HEK293 (cell line): ENCODE data around the gene FBXO40.

Source experiments
- CTCF ChIA-PET: fragments of 350-600 bp; formaldehyde crosslinking; extraction: SDS; loops from one replicate; lab custom pipeline; 2021; ENCODE audit warnings: antibody characterized with exemption; lab: Yijun Ruan, JAX
- POLR2A ChIA-PET: fragments of 300-600 bp; formaldehyde crosslinking; extraction: SDS; loops from one replicate; lab custom pipeline; 2020; ENCODE audit warnings: antibody characterized with exemption, inconsistent platforms; lab: Yijun Ruan, JAX
- H3K27ac ChIP-seq: fragments of 200-500 bp; sonication (Bioruptor generic); 2 replicates; pipeline ENCODE4 v1.5.1; 2014; ENCODE audit warnings: low read depth, low read length, control low read depth, inconsistent platforms; ENCODE audit errors: extremely low read depth
- H3K36me3 ChIP-seq, 2 experiments: fragments of 200-500 bp in 1 of 2; sonication (Bioruptor generic) in 1 of 2; 1 replicate in 1 of 2; 2 replicates in 1 of 2; pipeline ENCODE4 v1.5.1; 2014 to 2017; ENCODE audit warnings: inconsistent platforms in 2 of 2, low read length in 2 of 2; ENCODE audit not compliant: control insufficient read depth in 2 of 2, insufficient read depth in 1 of 2
- H3K4me1 ChIP-seq: fragments of 200-500 bp; sonication (Bioruptor generic); 2 replicates; pipeline ENCODE4 v1.5.1; 2014; ENCODE audit warnings: mild to moderate bottlenecking, low read length, inconsistent platforms; ENCODE audit not compliant: control insufficient read depth, insufficient read depth
- H3K4me3 ChIP-seq: 2 replicates; pipeline ENCODE4 v1.5.1; 2011; ENCODE audit warnings: low read depth, mild to moderate bottlenecking, control low read depth, low read length, moderate library complexity
- H3K9me3 ChIP-seq: fragments of 200-500 bp; sonication (Bioruptor generic); 2 replicates; pipeline ENCODE4 v1.5.1; 2014; ENCODE audit warnings: low read depth, low read length, inconsistent platforms; ENCODE audit not compliant: control insufficient read depth, insufficient read depth
- GFI1B ChIP-seq: fragments of 450-650 bp; formaldehyde crosslinking; IDR thresholded peaks from 2 replicates; pipeline ENCODE4 v1.5.1; 2016; ENCODE audit warnings: missing biosample characterization, missing genetic modification characterization
- ZBTB8A ChIP-seq: fragments of 450-650 bp; formaldehyde crosslinking; IDR thresholded peaks from 2 replicates; pipeline ENCODE4 v1.5.1; 2016; ENCODE audit warnings: missing biosample characterization, missing genetic modification characterization
- ZNF214 ChIP-seq: fragments of 450-650 bp; formaldehyde crosslinking; IDR thresholded peaks from 2 replicates; pipeline ENCODE4 v1.5.1; 2017; ENCODE audit warnings: missing biosample characterization, mild to moderate bottlenecking, missing genetic modification characterization, borderline replicate concordance
- ZNF416 ChIP-seq: fragments of 450-650 bp; formaldehyde crosslinking; IDR thresholded peaks from 2 replicates; pipeline ENCODE4 v1.5.1; 2016; ENCODE audit warnings: missing biosample characterization, missing genetic modification characterization
- ZNF621 ChIP-seq: fragments of 450-650 bp; formaldehyde crosslinking; IDR thresholded peaks from 2 replicates; pipeline ENCODE4 v1.5.1; 2017; ENCODE audit warnings: missing biosample characterization, missing genetic modification characterization
- ZNF629 ChIP-seq: fragments of 450-650 bp; formaldehyde crosslinking; IDR thresholded peaks from 2 replicates; pipeline ENCODE4 v1.5.1; 2017; ENCODE audit warnings: missing biosample characterization, missing genetic modification characterization
- ZNF747 ChIP-seq: fragments of 450-650 bp; formaldehyde crosslinking; IDR thresholded peaks from 2 replicates; pipeline ENCODE4 v1.5.1; 2016; ENCODE audit warnings: missing biosample characterization, missing genetic modification characterization
- TF ChIP-seq, protein P1 (sequence below): fragments of 450-650 bp; formaldehyde crosslinking; IDR thresholded peaks from 2 replicates; pipeline ENCODE4 v1.5.1; 2016; ENCODE audit warnings: missing biosample characterization, missing genetic modification characterization
- TF ChIP-seq, protein P2 (sequence below): fragments of 450-650 bp; formaldehyde crosslinking; IDR thresholded peaks from 2 replicates; pipeline ENCODE4 v1.5.1; 2016; ENCODE audit warnings: missing biosample characterization, missing genetic modification characterization
- TF ChIP-seq, protein P3 (sequence below): fragments of 450-650 bp; formaldehyde crosslinking; IDR thresholded peaks from 2 replicates; pipeline ENCODE4 v1.5.1; 2016; ENCODE audit warnings: missing biosample characterization, missing genetic modification characterization
- TF ChIP-seq, protein P4 (sequence below): fragments of 450-650 bp; IDR thresholded peaks from 2 replicates; pipeline ENCODE4 v1.5.1; 2018; ENCODE audit warnings: missing biosample characterization, missing genetic modification characterization
- TF ChIP-seq, protein P5 (sequence below): fragments of 450-650 bp; formaldehyde crosslinking; IDR thresholded peaks from 2 replicates; pipeline ENCODE4 v1.5.1; 2016; ENCODE audit warnings: missing biosample characterization, missing genetic modification characterization

FBXO40 gene

DNA sequence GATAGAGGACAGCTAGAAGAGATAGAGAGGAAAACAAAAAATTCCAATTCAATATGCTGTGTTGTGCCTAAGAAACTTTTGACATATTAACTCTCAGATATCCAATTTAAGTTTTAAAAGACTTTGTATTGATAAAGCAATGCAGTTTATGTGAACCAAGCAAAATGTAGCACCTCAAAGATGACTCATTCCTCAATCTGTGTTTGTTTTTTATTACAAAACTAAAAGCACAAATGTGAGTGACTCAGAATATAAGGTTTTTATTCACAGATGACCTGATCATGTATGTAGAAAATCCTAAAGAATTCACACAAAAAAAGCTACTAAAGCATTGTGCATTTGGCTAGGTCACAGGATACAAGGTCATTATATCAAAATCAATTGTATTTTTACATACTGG lies 56.5 kb downstream of the FBXO40 start:
- Histone ChIP-seq H3K4me1 (no peaks in the 10 kb centered on the region), H3K27ac (no peak overlapping the region), H3K4me3 (no peak overlapping the region), H3K36me3 (no peaks in the 10 kb centered on the region), H3K9me3 (no peaks in the 10 kb centered on the region)
- TF ChIP-seq ZNF629 (tag by site-specific recombination) (no peak), ZNF747 (no peak), ZNF621 (no peak)
- TF ChIP-seq, protein P1, sequence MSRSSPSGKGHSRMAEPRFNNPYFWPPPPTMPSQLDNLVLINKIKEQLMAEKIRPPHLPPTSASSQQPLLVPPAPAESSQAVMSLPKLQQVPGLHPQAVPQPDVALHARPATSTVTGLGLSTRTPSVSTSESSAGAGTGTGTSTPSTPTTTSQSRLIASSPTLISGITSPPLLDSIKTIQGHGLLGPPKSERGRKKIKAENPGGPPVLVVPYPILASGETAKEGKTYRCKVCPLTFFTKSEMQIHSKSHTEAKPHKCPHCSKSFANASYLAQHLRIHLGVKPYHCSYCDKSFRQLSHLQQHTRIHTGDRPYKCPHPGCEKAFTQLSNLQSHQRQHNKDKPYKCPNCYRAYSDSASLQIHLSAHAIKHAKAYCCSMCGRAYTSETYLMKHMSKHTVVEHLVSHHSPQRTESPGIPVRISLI (tag by site-specific recombination), result no peak
- TF ChIP-seq, protein P2, sequence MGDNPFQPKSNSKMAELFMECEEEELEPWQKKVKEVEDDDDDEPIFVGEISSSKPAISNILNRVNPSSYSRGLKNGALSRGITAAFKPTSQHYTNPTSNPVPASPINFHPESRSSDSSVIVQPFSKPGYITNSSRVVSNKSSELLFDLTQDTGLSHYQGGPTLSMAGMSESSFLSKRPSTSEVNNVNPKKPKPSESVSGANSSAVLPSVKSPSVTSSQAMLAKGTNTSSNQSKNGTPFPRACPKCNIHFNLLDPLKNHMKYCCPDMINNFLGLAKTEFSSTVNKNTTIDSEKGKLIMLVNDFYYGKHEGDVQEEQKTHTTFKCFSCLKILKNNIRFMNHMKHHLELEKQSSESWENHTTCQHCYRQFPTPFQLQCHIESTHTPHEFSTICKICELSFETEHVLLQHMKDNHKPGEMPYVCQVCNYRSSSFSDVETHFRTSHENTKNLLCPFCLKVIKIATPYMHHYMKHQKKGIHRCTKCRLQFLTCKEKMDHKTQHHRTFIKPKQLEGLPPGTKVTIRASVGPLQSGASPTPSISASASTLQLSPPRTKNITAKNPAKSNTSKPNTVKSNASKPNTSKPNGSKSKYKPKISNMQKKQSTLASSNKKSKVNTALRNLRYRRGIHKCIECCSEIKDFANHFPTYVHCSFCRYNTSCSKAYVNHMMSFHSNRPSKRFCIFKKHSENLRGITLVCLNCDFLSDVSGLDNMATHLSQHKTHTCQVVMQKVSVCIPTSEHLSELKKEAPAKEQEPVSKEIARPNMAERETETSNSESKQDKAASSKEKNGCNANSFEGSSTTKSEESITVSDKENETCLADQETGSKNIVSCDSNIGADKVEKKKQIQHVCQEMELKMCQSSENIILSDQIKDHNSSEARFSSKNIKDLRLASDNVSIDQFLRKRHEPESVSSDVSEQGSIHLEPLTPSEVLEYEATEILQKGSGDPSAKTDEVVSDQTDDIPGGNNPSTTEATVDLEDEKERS (tag by site-specific recombination), result no peak
- CTCF ChIA-PET, result no interaction called here
- POLR2A ChIA-PET, result no interaction called here

DNA sequence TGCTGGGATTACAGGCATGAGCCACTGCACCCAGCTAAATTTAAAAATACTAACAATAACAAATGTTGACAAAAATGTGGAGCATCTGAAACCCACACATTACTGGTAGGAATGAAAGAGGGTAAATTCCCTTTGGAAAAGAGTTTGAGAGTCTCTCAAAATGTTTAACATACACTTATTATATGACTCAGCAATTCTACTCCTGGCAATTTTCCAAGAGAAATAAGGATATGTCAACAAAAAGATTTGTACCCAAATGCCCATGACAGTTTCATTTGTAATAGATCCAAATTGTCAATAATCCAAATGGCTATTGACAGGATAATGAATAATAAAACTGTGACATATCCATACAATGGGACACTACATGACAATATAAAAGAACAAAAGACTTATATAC lies 58.5 kb downstream of the FBXO40 start:
- H3K9me3 ChIP-seq, result no peaks in the 10 kb centered on the region
- no peak overlapping the region for H3K4me3 ChIP-seq
- H3K27ac ChIP-seq, result no peak overlapping the region
- ChIA-PET CTCF (no interaction called here), POLR2A (no interaction called here)
- H3K4me1 ChIP-seq, result no peaks in the 10 kb centered on the region
- H3K36me3 ChIP-seq, result no peaks in the 10 kb centered on the region
- TF ChIP-seq ZNF416 (no peak), ZNF214 (tag by site-specific recombination) (no peak)

DNA sequence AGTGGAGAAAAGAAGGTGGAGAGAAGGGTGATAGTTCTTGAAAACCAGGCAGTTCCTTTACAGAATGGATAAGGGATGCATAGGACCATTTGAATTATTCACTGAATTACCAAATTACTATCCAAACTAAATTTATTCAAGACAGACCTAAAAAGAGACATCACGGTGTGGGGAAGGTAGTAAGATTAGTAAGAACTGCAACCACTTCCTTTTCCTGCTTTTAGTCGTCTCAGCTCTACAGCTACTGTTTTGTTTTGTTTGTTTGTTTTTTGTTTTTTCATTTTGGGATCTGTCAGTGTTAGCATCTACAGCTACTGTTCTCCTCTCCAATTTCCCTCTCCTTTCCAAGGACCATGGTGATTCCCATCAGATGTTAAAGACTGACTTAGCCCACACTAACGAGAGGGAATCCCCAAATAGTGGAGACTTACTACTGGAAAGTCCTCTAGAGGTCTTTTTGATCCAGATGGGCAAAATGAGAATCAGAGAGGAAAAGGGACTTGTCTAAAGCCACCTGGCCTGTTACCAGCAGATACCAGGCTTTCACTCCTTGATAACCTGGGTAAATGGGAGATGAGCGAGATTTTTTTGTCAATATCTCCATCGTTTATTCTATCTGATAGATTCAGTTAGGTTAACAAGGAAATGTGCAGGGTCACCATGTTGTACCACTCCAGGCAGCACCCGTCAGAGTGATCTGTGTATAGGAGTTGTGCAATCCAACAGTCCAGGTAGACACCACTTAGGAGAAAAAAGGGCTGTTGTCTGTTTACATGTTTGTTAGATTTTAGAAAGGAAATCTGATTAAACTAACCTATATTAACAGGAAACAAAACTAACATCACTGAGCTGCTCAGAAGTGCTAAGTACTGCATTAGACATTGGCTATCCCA lies 61.6 kb downstream of the FBXO40 start:
- H3K27ac ChIP-seq, result no peak overlapping the region
- POLR2A ChIA-PET, result interaction anchor here (0.7 kb wide), 1 partner anchor 382 kb away, joined by 11 read pairs; no protein-coding TSS in a partner anchor
- no peaks in the 10 kb centered on the region for H3K9me3 ChIP-seq
- no peaks in the 10 kb centered on the region for H3K4me1 ChIP-seq
- H3K4me3 ChIP-seq, result no peak overlapping the region
- no peak for TF ChIP-seq GFI1B
- TF ChIP-seq, protein P3, sequence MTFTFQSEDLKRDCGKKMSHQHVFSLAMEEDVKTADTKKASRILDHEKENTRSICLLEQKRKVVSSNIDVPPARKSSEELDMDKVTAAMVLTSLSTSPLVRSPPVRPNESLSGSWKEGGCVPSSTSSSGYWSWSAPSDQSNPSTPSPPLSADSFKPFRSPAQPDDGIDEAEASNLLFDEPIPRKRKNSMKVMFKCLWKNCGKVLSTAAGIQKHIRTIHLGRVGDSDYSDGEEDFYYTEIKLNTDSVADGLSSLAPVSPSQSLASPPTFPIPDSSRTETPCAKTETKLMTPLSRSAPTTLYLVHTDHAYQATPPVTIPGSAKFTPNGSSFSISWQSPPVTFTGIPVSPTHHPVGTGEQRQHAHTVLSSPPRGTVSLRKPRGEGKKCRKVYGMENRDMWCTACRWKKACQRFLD, result no peak
- no peak for TF ChIP-seq ZBTB8A (tag by site-specific recombination)
- TF ChIP-seq, protein P4, sequence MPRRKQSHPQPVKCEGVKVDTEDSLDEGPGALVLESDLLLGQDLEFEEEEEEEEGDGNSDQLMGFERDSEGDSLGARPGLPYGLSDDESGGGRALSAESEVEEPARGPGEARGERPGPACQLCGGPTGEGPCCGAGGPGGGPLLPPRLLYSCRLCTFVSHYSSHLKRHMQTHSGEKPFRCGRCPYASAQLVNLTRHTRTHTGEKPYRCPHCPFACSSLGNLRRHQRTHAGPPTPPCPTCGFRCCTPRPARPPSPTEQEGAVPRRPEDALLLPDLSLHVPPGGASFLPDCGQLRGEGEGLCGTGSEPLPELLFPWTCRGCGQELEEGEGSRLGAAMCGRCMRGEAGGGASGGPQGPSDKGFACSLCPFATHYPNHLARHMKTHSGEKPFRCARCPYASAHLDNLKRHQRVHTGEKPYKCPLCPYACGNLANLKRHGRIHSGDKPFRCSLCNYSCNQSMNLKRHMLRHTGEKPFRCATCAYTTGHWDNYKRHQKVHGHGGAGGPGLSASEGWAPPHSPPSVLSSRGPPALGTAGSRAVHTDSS (tag by site-specific recombination), result no peak
- TF ChIP-seq, protein P5, sequence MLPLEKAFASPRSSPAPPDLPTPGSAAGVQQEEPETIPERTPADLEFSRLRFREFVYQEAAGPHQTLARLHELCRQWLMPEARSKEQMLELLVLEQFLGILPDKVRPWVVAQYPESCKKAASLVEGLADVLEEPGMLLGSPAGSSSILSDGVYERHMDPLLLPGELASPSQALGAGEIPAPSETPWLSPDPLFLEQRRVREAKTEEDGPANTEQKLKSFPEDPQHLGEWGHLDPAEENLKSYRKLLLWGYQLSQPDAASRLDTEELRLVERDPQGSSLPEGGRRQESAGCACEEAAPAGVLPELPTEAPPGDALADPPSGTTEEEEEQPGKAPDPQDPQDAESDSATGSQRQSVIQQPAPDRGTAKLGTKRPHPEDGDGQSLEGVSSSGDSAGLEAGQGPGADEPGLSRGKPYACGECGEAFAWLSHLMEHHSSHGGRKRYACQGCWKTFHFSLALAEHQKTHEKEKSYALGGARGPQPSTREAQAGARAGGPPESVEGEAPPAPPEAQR (tag by site-specific recombination), result no peak
- CTCF ChIA-PET, result interaction anchor here (0.6 kb wide), 1 partner anchor 68 kb away, joined by 3 read pairs; no protein-coding TSS in a partner anchor
- H3K36me3 ChIP-seq, result no peaks in the 10 kb centered on the region
